DOHH2 (cell line): ENCODE data around the gene NR4A3.

ENCODE experiments used
- CTCF ChIP-seq: fragments of 200-600 bp; sonication (generic); IDR thresholded peaks from one replicate; pipeline ENCODE4 v1.5.1; 2014; ENCODE audit warnings: antibody characterized with exemption, mild to moderate bottlenecking, low read depth, low read length; ENCODE audit not compliant: poor library complexity, severe bottlenecking
- EZH2phosphoT487 ChIP-seq: fragments of 200-600 bp; sonication (generic); IDR thresholded peaks from 2 replicates; pipeline ENCODE4 v1.6.1; 2017; ENCODE audit warnings: borderline replicate concordance, mild to moderate bottlenecking, antibody characterized with exemption, low read length, moderate library complexity, mixed read lengths

- TF ChIP-seq CTCF = no peak
- TF ChIP-seq EZH2phosphoT487 = no peak
These were observed 42.8 kb upstream of the NR4A3 start for GRCh38 chr9:99778836-99779235.
